ENCODE data around the gene SAFB2.

GRCh38 chr19:5559804-5560133 is 62.8 kb downstream of the SAFB2 start:
- TF ChIP-seq, protein P1, sequence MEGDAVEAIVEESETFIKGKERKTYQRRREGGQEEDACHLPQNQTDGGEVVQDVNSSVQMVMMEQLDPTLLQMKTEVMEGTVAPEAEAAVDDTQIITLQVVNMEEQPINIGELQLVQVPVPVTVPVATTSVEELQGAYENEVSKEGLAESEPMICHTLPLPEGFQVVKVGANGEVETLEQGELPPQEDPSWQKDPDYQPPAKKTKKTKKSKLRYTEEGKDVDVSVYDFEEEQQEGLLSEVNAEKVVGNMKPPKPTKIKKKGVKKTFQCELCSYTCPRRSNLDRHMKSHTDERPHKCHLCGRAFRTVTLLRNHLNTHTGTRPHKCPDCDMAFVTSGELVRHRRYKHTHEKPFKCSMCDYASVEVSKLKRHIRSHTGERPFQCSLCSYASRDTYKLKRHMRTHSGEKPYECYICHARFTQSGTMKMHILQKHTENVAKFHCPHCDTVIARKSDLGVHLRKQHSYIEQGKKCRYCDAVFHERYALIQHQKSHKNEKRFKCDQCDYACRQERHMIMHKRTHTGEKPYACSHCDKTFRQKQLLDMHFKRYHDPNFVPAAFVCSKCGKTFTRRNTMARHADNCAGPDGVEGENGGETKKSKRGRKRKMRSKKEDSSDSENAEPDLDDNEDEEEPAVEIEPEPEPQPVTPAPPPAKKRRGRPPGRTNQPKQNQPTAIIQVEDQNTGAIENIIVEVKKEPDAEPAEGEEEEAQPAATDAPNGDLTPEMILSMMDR (IDR thresholded peaks at IDR 0.05; ENCODE audit: extremely low read depth in 1 of 2, insufficient read depth in 1 of 2, low read depth in 1 of 2, low read length in 2 of 2) = no peak
- TF ChIP-seq POLR2A (IDR thresholded peaks at IDR 0.05; ENCODE audit: low read depth, low read length) (no peak), MYC (IDR thresholded peaks at IDR 0.05; ENCODE audit: low read depth, low read length) (no peak), POLR2AphosphoS5 (IDR thresholded peaks at IDR 0.05; ENCODE audit: insufficient read depth, low read depth, low read length) (no peak), JUN (IDR thresholded peaks at IDR 0.05; ENCODE audit: borderline replicate concordance, insufficient read depth, insufficient read length, low read depth) (no peak), FOS (IDR thresholded peaks at IDR 0.05; ENCODE audit: borderline replicate concordance, insufficient read depth, low read length) (no peak)

Data from endothelial cell of umbilical vein (primary cell).